ENCODE data around the gene ESRRG. TPM values are rescaled to one million over a fixed set of nuclear protein-coding genes. Genes with fewer than 3 reads are reported as not detected.

ESRRG gene
- total RNA-seq, 6 experiments from 2014 or later = 0.11 to 1.9 (median 0.18) TPM

- intact Hi-C loops (cut with DNase I) = no loop called here
- no peak for ATAC-seq
- WGBS (ENCODE audit: insufficient coverage, low coverage, low lambda C conversion rate, missing lambda C conversion rate) = 74% methylated on average over 6 of the region's 6 CpGs
- H3K36me3 ChIP-seq = no peaks in the 10 kb centered on the region
- DNase-seq = no peak
- H3K4me1 ChIP-seq = no peaks in the 10 kb centered on the region
- no peaks in the 10 kb centered on the region for H3K9me3 ChIP-seq
- H3K27me3 ChIP-seq = no peaks in the 10 kb centered on the region
- TF ChIP-seq POLR2A (IDR thresholded peaks at IDR 0.05) = no peak
- no peak for TF ChIP-seq CTCF (IDR thresholded peaks at IDR 0.05)
- H3K4me3 ChIP-seq = no peak overlapping the region
- H3K27ac ChIP-seq = peak overlapping the region in 1 of 3 donors; percentile 95
Observed at GRCh38 chr1:216599851-216600250, 123.4 kb downstream of the ESRRG start.

GRCh38 chr1:216598448-216598847 lies 124.8 kb downstream of the ESRRG start:
- ATAC-seq = no peak
- Histone ChIP-seq H3K27ac (no peak overlapping the region), H3K4me3 (no peak overlapping the region), H3K4me1 (no peaks in the 10 kb centered on the region), H3K27me3 (no peaks in the 10 kb centered on the region), H3K36me3 (no peaks in the 10 kb centered on the region), H3K9me3 (no peaks in the 10 kb centered on the region)
- no peak for DNase-seq
- intact Hi-C loops (cut with DNase I) = no loop called here
- TF ChIP-seq CTCF (IDR thresholded peaks at IDR 0.05) = no peak
- no peak for TF ChIP-seq POLR2A (IDR thresholded peaks at IDR 0.05)

- no peak for TF ChIP-seq CTCF (IDR thresholded peaks at IDR 0.05)
- no peak for ATAC-seq
- Histone ChIP-seq H3K9me3 (no peaks in the 10 kb centered on the region), H3K27me3 (no peaks in the 10 kb centered on the region), H3K4me1 (no peaks in the 10 kb centered on the region), H3K4me3 (no peak overlapping the region), H3K27ac (no peak overlapping the region), H3K36me3 (no peaks in the 10 kb centered on the region)
- intact Hi-C loops (cut with DNase I) = no loop called here
- 58% methylated on average over 7 of the region's 7 CpGs for WGBS (ENCODE audit: insufficient coverage, low coverage, low lambda C conversion rate, missing lambda C conversion rate)
- DNase-seq = no peak
Observed at GRCh38 chr1:216596281-216596862, 126.9 kb downstream of the ESRRG start.

GRCh38 chr1:216587715-216588114 lies 135.5 kb downstream of the ESRRG start:
- intact Hi-C loops (cut with DNase I) = no loop called here
- Histone ChIP-seq H3K27me3 (no peaks in the 10 kb centered on the region), H3K4me1 (no peaks in the 10 kb centered on the region), H3K9me3 (no peaks in the 10 kb centered on the region), H3K36me3 (no peaks in the 10 kb centered on the region), H3K27ac (no peak overlapping the region), H3K4me3 (no peak overlapping the region)
- TF ChIP-seq POLR2A (IDR thresholded peaks at IDR 0.05) (no peak), CTCF (IDR thresholded peaks at IDR 0.05) (no peak)
- ATAC-seq = no peak
- DNase-seq = no peak

GRCh38 chr1:216582151-216582550 lies 141.1 kb downstream of the ESRRG start:
- Histone ChIP-seq H3K36me3 (no peaks in the 10 kb centered on the region), H3K4me3 (no peak overlapping the region), H3K27me3 (no peaks in the 10 kb centered on the region), H3K4me1 (no peaks in the 10 kb centered on the region), H3K27ac (no peak overlapping the region), H3K9me3 (no peaks in the 10 kb centered on the region)
- intact Hi-C loops (cut with DNase I) = no loop called here
- WGBS (ENCODE audit: insufficient coverage, low coverage, low lambda C conversion rate, missing lambda C conversion rate) = 65% methylated on average over 2 of the region's 2 CpGs
- no peak for DNase-seq
- no peak for ATAC-seq
- TF ChIP-seq POLR2A (IDR thresholded peaks at IDR 0.05) (no peak), CTCF (IDR thresholded peaks at IDR 0.05) (no peak)
